HG02943 (cell line): ENCODE data around the gene UNC13A.
"Not testable (repeated sequence)": the region's sequence is repeated elsewhere in the genome, so short reads cannot be mapped to it uniquely, and the experiment has no call there.

Source experiments
- ATAC-seq: cut with Tn5 transposase; IDR thresholded peaks from one replicate; pipeline ENCODE4 v1.9.1; 2021; ENCODE audit warnings: mild to moderate bottlenecking, low read depth, moderate library complexity; ENCODE audit not compliant: unreplicated experiment

UNC13A gene

GRCh38 chr19:17577457-17578097 is 110.6 kb downstream of the UNC13A start:
- ATAC-seq, result no peak

- no peak for ATAC-seq
Measured at GRCh38 chr19:17576758-17577456, 111.2 kb downstream of the UNC13A start.

- ATAC-seq, result no peak
Measured at GRCh38 chr19:17575871-17576757, 112.0 kb downstream of the UNC13A start.

DNA sequence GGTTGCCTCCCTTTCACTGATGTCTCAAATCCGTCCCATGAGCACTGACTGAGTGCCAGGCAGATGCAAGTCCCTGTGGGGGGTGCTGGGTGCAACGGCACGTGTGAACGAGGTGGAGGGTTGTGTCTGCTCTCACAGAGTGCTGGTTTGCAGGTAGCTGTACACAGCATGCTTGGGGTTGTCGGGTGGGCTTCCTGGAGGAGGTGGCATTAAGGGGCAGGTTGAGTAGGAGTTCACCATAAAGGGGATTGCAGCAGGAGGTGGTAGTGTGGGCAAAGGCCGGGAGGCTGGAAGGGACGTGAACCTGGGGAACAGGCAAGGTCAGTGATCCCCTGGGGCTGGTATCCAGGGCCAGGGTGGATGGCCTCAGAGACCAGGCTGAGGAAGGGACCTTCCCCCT is 115.5 kb downstream of the UNC13A start:
- ATAC-seq, result no peak

- no peak for ATAC-seq
Measured at GRCh38 chr19:17570791-17571190, 117.4 kb downstream of the UNC13A start.

- ATAC-seq, result not testable (repeated sequence)
Measured at GRCh38 chr19:17570291-17570690, 117.9 kb downstream of the UNC13A start.

DNA sequence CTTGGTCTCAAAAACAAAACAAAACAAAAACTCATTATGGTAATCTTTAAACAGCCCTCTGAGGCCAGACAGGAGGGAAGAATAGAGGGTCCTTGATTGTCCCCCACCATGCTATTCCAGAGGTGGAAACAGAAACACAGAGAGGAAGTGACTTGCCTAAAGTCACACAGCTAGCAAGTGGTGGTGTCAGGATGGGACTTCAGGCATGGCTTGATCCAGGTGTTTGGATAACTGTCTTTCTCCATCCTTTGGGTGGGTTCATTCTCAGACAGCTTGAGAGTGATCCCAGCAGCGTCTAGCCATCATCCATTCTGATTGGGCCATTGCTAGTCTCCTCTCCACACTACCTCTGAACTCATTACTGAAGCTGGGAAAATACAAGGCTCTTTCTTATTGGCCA is 120.2 kb downstream of the UNC13A start:
- no peak for ATAC-seq

DNA sequence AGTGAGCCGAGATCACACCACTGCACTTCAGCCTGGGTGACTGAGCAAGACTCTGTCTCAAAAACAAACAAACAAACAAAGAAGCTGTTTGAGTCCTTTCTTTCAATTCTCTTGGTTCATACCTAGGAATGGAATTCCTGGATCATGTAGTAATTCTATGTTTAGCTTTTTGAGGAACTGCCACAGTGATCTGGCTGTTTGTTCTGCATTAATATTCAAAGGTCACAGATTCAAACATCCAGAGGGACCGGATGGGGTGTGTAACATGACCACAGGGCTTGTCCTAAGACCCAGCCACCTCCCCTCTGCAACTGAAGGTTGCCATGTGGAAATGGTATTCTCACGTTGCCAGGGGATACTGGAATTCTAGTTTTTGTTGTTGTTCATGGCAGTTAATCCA is 122.5 kb downstream of the UNC13A start:
- no peak for ATAC-seq

DNA sequence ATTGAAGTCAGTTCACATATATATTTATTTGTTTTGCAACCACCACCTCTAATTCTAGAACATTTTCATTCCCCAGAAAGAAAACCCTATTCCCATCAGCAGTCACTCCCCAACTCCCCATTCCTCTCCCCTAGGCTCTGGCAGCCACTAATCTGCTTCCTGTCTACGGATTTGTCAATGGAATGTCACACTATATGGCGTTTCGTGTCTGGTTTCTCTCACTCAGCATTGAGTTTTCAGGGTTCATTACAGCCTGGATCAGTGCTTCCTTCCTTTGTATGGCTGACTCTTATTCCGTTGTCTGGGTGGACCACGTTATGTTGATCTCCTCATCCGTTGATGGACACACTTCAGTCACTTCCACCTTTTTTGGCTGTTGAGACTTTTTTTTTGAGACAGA is 123.4 kb downstream of the UNC13A start:
- no peak for ATAC-seq

- no peak for ATAC-seq
Measured at GRCh38 chr19:17562561-17562960, 125.6 kb downstream of the UNC13A start.

DNA sequence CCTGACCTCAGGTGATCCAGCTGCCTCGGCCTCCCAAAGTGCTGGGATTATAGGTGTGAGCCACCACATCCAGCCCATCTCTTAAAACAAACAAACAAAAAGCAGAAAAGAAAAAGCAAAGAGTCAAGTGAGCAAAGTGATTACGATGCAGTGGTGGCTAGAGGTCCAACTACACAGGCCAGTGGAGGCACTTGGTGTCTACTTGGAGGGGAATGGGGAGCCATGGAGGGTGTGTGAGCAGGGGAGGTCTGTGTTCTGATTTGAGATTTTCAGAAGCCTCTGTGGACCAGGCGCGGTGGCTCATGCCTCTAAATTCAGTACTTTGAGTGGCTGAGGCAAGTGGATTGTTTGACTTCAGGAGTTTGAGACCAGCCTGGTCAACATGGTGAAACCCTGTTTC is 126.1 kb downstream of the UNC13A start:
- no peak for ATAC-seq

GRCh38 chr19:17560205-17560595 is 128.0 kb downstream of the UNC13A start:
- no peak for ATAC-seq

DNA sequence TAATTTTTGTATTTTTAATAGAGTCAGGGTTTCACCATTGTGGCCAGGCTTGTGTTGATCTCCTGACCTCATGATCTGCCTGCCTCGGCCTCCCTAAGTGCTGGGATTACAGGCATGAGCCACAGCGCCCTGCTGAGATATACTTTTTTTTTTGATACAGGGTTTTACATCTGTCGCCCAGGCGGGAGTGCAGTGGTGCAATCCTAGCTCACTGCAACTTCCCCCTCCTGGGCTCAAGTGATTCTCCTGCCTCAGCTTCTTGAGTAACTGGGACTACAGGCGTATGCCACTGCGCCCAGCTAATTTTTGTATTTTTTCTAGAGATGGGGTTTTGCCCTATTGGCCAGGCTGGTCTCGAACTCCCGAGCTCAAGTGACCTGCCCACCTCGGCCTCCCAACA is 130.7 kb downstream of the UNC13A start:
- ATAC-seq, result no peak

GRCh38 chr19:17556995-17557394 is 131.2 kb downstream of the UNC13A start:
- ATAC-seq, result no peak

GRCh38 chr19:17555929-17556813 is 132.0 kb downstream of the UNC13A start:
- peak; percentile 22 for ATAC-seq

DNA sequence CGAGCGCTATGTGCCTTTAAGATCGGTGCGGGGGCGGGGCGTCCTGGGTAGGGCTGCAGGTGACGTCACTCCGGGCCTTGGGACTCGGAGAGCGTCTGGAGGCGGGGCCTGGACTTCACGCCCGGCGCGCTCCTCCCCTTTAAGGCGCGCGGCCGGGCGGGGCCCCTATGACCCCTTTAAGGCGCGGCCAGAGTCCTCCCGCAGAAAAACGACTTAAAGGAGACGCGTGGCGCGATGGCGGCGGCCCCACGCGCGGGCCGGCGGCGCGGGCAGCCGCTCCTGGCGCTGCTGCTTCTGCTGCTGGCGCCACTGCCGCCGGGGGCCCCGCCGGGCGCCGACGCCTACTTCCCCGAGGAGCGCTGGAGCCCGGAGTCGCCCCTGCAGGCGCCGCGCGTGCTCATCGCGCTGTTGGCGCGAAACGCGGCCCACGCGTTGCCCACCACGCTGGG is 132.7 kb downstream of the UNC13A start, which contains the start of gene COLGALT1:
TSS of gene COLGALT1 (plus strand) at position 170 of the 449 bp plus-strand sequence. CDS start at position 235, 65 bp downstream.
- ATAC-seq, result peak; percentile 90

- ATAC-seq, result no peak
Measured at GRCh38 chr19:17554968-17555479, 133.1 kb downstream of the UNC13A start.

DNA sequence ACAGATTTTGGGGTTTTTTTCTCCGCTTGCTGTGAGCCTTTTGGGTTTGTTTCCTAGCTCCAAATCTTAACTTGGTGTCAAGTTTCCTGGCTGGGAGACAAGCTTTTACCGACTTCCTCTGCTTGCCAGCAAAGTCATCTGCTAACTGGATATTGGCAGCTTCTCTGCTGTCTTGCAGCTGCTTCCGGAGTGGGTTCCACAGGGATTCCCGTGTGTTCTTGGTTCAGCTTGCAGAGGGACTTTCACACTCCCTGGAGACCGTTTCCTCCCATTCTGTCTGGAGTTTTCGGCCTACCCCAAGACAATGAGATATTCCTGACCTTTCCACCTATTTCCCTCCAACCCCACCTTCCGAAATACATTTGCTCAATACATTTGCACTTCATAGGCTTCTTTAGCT is 134.9 kb downstream of the UNC13A start:
- ATAC-seq, result no peak

DNA sequence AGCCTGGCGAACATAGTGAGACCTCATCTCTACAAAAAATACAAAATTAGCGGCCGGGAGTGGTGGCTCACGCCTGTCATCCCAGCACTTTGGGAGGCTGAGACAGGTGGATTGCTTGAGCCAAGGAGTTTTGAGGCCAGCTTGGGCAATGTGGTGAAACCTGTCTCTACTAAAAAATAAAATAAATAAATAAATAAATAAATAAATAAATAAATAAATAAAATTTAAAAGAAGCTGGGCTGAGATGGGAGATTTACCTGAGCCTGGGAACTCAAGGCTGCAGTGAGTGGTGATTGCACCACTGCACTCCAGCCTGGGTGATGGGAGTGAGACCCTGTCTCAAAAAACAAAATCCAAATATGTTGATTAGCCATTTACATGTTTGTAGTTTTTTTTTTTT is 135.4 kb downstream of the UNC13A start:
- ATAC-seq, result not testable (repeated sequence)
